ENCODE results near the gene ZNF205. TPM values are rescaled to one million over a fixed set of nuclear protein-coding genes. Genes with fewer than 3 reads are reported as not detected.
"Not testable (repeated sequence)": the region's sequence is repeated elsewhere in the genome, so short reads cannot be mapped to it uniquely, and the experiment has no call there.

ZNF205 gene
- total RNA-seq, 2 experiments from 2014 or later: not detected

- Mint-ChIP-seq H3K27ac (peak overlapping the region; percentile 97), H3K36me3 (ENCODE audit: low read depth) (peaks cover 64% of the 10 kb centered on the region), H3K4me3 (peak overlapping the region; percentile 73), H3K4me1 (ENCODE audit: low read depth) (peaks cover 90% of the 10 kb centered on the region)
- H3K27me3 Mint-ChIP-seq (ENCODE audit: low read depth); H3K9me3 Mint-ChIP-seq (ENCODE audit: insufficient read depth): not testable (repeated sequence)
- ChIA-PET CTCF (interaction anchor here (6.5 kb wide), 1 partner anchor 57 kb away, joined by 72 read pairs; no protein-coding TSS in a partner anchor), POLR2A (interaction anchor here (0.6 to 4.2 kb wide), 4 partner anchors 13 to 28 kb away, joined by 3 to 32 read pairs (median 15); partner anchors contain the start of gene ZSCAN10)
- peak; percentile 64 for DNase-seq
- peak; percentile 17 for ATAC-seq
Measured at GRCh38 chr16:3072576-3073263, 39.7 kb upstream of the ZNF205 start.

GRCh38 chr16:3073448-3073847, 38.9 kb upstream of the ZNF205 start:
- ChIA-PET CTCF (interaction anchor here (1.6 to 6.5 kb wide), 2 partner anchors 8 to 57 kb away, joined by 6 to 72 read pairs; partner anchors contain the start of gene IL32), POLR2A (interaction anchor here (0.6 to 6.1 kb wide), 5 partner anchors 8 to 27 kb away, joined by 3 to 68 read pairs (median 27); partner anchors contain the start of genes IL32 and ZSCAN10)
- Mint-ChIP-seq H3K4me3 (peak overlapping the region; percentile 73), H3K27ac (peak overlapping the region; percentile 94), H3K27me3 (ENCODE audit: low read depth) (no peaks in the 10 kb centered on the region), H3K4me1 (ENCODE audit: low read depth) (peaks cover 94% of the 10 kb centered on the region), H3K36me3 (ENCODE audit: low read depth) (peaks cover 64% of the 10 kb centered on the region), H3K9me3 (ENCODE audit: insufficient read depth) (peaks cover 9% of the 10 kb centered on the region)
- ATAC-seq (no peak), DNase-seq (no peak)

GRCh38 chr16:3074860-3075522, 37.4 kb upstream of the ZNF205 start:
- peak; percentile 85 for ATAC-seq
- CTCF ChIA-PET: interaction anchor here (0.7 to 6.7 kb wide), 15 partner anchors 9 to 91 kb away, joined by 3 to 72 read pairs (median 5); partner anchors contain the start of genes IL32, ZNF213 and ZSCAN10
- Mint-ChIP-seq H3K9me3 (ENCODE audit: insufficient read depth) (peaks cover 15% of the 10 kb centered on the region), H3K4me1 (ENCODE audit: low read depth) (peaks cover 92% of the 10 kb centered on the region), H3K27me3 (ENCODE audit: low read depth) (no peaks in the 10 kb centered on the region), H3K36me3 (ENCODE audit: low read depth) (peaks cover 62% of the 10 kb centered on the region), H3K27ac (peak overlapping the region; percentile 94), H3K4me3 (peak overlapping the region; percentile 73)
- peak; percentile 95 for DNase-seq
- POLR2A ChIA-PET: interaction anchor here (0.5 to 6.1 kb wide), 16 partner anchors 8 to 83 kb away, joined by 3 to 68 read pairs (median 7); partner anchors contain the start of genes IL32, ZNF213 and ZSCAN10

GRCh38 chr16:3075523-3075915, 36.9 kb upstream of the ZNF205 start:
- Mint-ChIP-seq H3K36me3 (ENCODE audit: low read depth) (peaks cover 58% of the 10 kb centered on the region), H3K4me1 (ENCODE audit: low read depth) (peaks cover 88% of the 10 kb centered on the region), H3K27ac (peak overlapping the region; percentile 94), H3K9me3 (ENCODE audit: insufficient read depth) (peaks cover 17% of the 10 kb centered on the region), H3K27me3 (ENCODE audit: low read depth) (no peaks in the 10 kb centered on the region), H3K4me3 (peak overlapping the region; percentile 73)
- ATAC-seq: peak; percentile 29
- no peak for DNase-seq
- CTCF ChIA-PET: interaction anchor here (1.0 to 6.7 kb wide), 15 partner anchors 11 to 91 kb away, joined by 3 to 72 read pairs (median 4); partner anchors contain the start of genes IL32, ZNF213 and ZSCAN10
- POLR2A ChIA-PET: interaction anchor here (0.8 to 6.1 kb wide), 13 partner anchors 8 to 72 kb away, joined by 3 to 68 read pairs (median 8); partner anchors contain the start of genes IL32, ZNF213 and ZSCAN10

- POLR2A ChIA-PET: interaction anchor here (0.8 to 6.1 kb wide), 13 partner anchors 8 to 72 kb away, joined by 3 to 68 read pairs (median 7); partner anchors contain the start of genes IL32 and ZSCAN10
- Mint-ChIP-seq H3K27ac (peak overlapping the region; percentile 94), H3K36me3 (ENCODE audit: low read depth) (peaks cover 61% of the 10 kb centered on the region), H3K4me1 (ENCODE audit: low read depth) (peaks cover 86% of the 10 kb centered on the region), H3K4me3 (peak overlapping the region; percentile 73), H3K9me3 (ENCODE audit: insufficient read depth) (peaks cover 17% of the 10 kb centered on the region)
- ATAC-seq; H3K27me3 Mint-ChIP-seq (ENCODE audit: low read depth); DNase-seq: not testable (repeated sequence)
- CTCF ChIA-PET: interaction anchor here (0.8 to 6.7 kb wide), 15 partner anchors 10 to 90 kb away, joined by 3 to 72 read pairs (median 4); partner anchors contain the start of genes IL32, ZNF213 and ZSCAN10
Measured at GRCh38 chr16:3075946-3076345, 36.4 kb upstream of the ZNF205 start.

GRCh38 chr16:3076577-3076976, 35.8 kb upstream of the ZNF205 start:
- CTCF ChIA-PET: interaction anchor here (0.8 to 6.7 kb wide), 15 partner anchors 10 to 58 kb away, joined by 3 to 72 read pairs (median 4); partner anchors contain the start of genes IL32, ZNF213 and ZSCAN10

GRCh38 chr16:3080024-3080423, 32.4 kb upstream of the ZNF205 start:
- peak overlapping the region; percentile 43 for H3K27ac Mint-ChIP-seq
- no peak overlapping the region for H3K4me3 Mint-ChIP-seq
- DNase-seq (no peak), ATAC-seq (no peak)
- H3K27me3 Mint-ChIP-seq (ENCODE audit: low read depth): no peaks in the 10 kb centered on the region
- ChIA-PET CTCF (interaction anchor here (0.8 to 6.7 kb wide), 7 partner anchors 13 to 50 kb away, joined by 3 to 55 read pairs (median 3); no protein-coding TSS in a partner anchor), POLR2A (interaction anchor here (1.1 kb wide), 1 partner anchor 49 kb away, joined by 3 read pairs; no protein-coding TSS in a partner anchor)
- H3K9me3 Mint-ChIP-seq (ENCODE audit: insufficient read depth): peaks cover 17% of the 10 kb centered on the region
- peaks cover 43% of the 10 kb centered on the region for H3K36me3 Mint-ChIP-seq (ENCODE audit: low read depth)
- H3K4me1 Mint-ChIP-seq (ENCODE audit: low read depth): peaks cover 66% of the 10 kb centered on the region

More at GRCh38 chr16:3076577-3076976, 35.8 kb upstream of the ZNF205 start:
- no peak for DNase-seq
- POLR2A ChIA-PET: interaction anchor here (0.8 to 6.1 kb wide), 14 partner anchors 10 to 59 kb away, joined by 3 to 68 read pairs (median 5); partner anchors contain the start of genes IL32, ZNF213 and ZSCAN10
- peak overlapping the region; percentile 73 for H3K4me3 Mint-ChIP-seq
- H3K36me3 Mint-ChIP-seq (ENCODE audit: low read depth): peaks cover 60% of the 10 kb centered on the region
- no peaks in the 10 kb centered on the region for H3K27me3 Mint-ChIP-seq (ENCODE audit: low read depth)
- peaks cover 17% of the 10 kb centered on the region for H3K9me3 Mint-ChIP-seq (ENCODE audit: insufficient read depth)
- ATAC-seq: no peak
- H3K27ac Mint-ChIP-seq: peak overlapping the region; percentile 94
- H3K4me1 Mint-ChIP-seq (ENCODE audit: low read depth): peaks cover 84% of the 10 kb centered on the region

GRCh38 chr16:3081957-3082356, 30.4 kb upstream of the ZNF205 start:
- H3K27me3 Mint-ChIP-seq (ENCODE audit: low read depth); ATAC-seq; H3K4me3 Mint-ChIP-seq; POLR2A ChIA-PET; DNase-seq: not testable (repeated sequence)
- Mint-ChIP-seq H3K36me3 (ENCODE audit: low read depth) (peaks cover 33% of the 10 kb centered on the region), H3K9me3 (ENCODE audit: insufficient read depth) (peaks cover 17% of the 10 kb centered on the region), H3K27ac (peak overlapping the region; percentile 20), H3K4me1 (ENCODE audit: low read depth) (peaks cover 59% of the 10 kb centered on the region)
- CTCF ChIA-PET: interaction anchor here (1.2 kb wide), 1 partner anchor 9 kb away, joined by 3 read pairs; no protein-coding TSS in a partner anchor

- not testable (repeated sequence) for ATAC-seq; H3K9me3 Mint-ChIP-seq (ENCODE audit: insufficient read depth); DNase-seq; H3K4me3 Mint-ChIP-seq; H3K27ac Mint-ChIP-seq; H3K27me3 Mint-ChIP-seq (ENCODE audit: low read depth)
- Mint-ChIP-seq H3K36me3 (ENCODE audit: low read depth) (peaks cover 21% of the 10 kb centered on the region), H3K4me1 (ENCODE audit: low read depth) (peaks cover 59% of the 10 kb centered on the region)
- ChIA-PET CTCF (interaction anchor here (1.4 to 1.9 kb wide), 3 partner anchors 20 to 46 kb away, joined by 3 to 5 read pairs (median 5); no protein-coding TSS in a partner anchor), POLR2A (interaction anchor here (1.7 kb wide), 1 partner anchor 9 kb away, joined by 5 read pairs; no protein-coding TSS in a partner anchor)
Measured at GRCh38 chr16:3083408-3083807, 29.0 kb upstream of the ZNF205 start.

GRCh38 chr16:3084491-3084890, 27.9 kb upstream of the ZNF205 start:
- Mint-ChIP-seq H3K27me3 (ENCODE audit: low read depth) (no peaks in the 10 kb centered on the region), H3K36me3 (ENCODE audit: low read depth) (peaks cover 13% of the 10 kb centered on the region), H3K4me3 (no peak overlapping the region), H3K9me3 (ENCODE audit: insufficient read depth) (peaks cover 4% of the 10 kb centered on the region), H3K4me1 (ENCODE audit: low read depth) (peaks cover 54% of the 10 kb centered on the region), H3K27ac (no peak overlapping the region)
- ChIA-PET POLR2A (interaction anchor here (1.7 kb wide), 1 partner anchor 10 kb away, joined by 5 read pairs; no protein-coding TSS in a partner anchor), CTCF (interaction anchor here (1.9 kb wide), 1 partner anchor 26 kb away, joined by 5 read pairs; no protein-coding TSS in a partner anchor)
- ATAC-seq (no peak), DNase-seq (no peak)

All from activated CD8-positive, alpha-beta T cell treated with anti-CD3 and anti-CD28 coated beads, Interleukin-2, amount 10 ng/mL, durations not matched to agents 7 days and 5 days (primary cell).